H1 (cell line): ENCODE results near the gene ACAP3. TPM values are rescaled to one million over a fixed set of nuclear protein-coding genes. Genes with fewer than 3 reads are reported as not detected.

Source experiments
- CTCF ChIA-PET: fragments of 300-600 bp; sonication (Branson Sonifier 250); formaldehyde crosslinking; loops from one replicate; lab custom pipeline; 2021; ENCODE audit not compliant: partially characterized antibody; lab: Charles Lee
- POLR2A ChIA-PET: fragments of 300-600 bp; sonication (Branson Sonifier 250); formaldehyde crosslinking; loops from one replicate; lab custom pipeline; 2021; ENCODE audit warnings: inconsistent platforms; ENCODE audit not compliant: partially characterized antibody; lab: Charles Lee
- DNase-seq, 2 experiments: peaks; one replicate each; pipeline versions ENCODE4 v3.0.0 to v3.0.0-alpha.2; 2010 to 2022; ENCODE audit warnings: low spot score in 2 of 2, low read depth in 1 of 2, mixed read lengths in 1 of 2
- FAIRE-seq: peaks from 2 replicates; lab custom pipeline; 2011; peaks lifted over from hg19 to GRCh38; lab: Jason Lieb, UNC
- H2AFZ ChIP-seq: 2 replicates; pipeline ENCODE4 v1.8.1; 2012; ENCODE audit warnings: low read length, inconsistent platforms
- H2AK5ac ChIP-seq: 2 replicates; pipeline ENCODE4 v1.6.1; 2013; ENCODE audit warnings: low read depth, low read length
- H2BK120ac ChIP-seq: replicated peaks from 2 replicates; pipeline ENCODE3; 2013; ENCODE audit warnings: low read depth, low read length, inconsistent platforms
- H2BK12ac ChIP-seq: 2 replicates; pipeline ENCODE4 v1.6.1; 2013; ENCODE audit warnings: low read depth, low read length
- H2BK15ac ChIP-seq: 2 replicates; pipeline ENCODE4 v1.6.1; 2013; ENCODE audit warnings: low read length
- H2BK20ac ChIP-seq: 2 replicates; pipeline ENCODE4 v1.6.1; 2013; ENCODE audit warnings: low read length
- H2BK5ac ChIP-seq: 2 replicates; pipeline ENCODE4 v1.6.1; 2013; ENCODE audit warnings: low read depth, low read length
- H3K14ac ChIP-seq: 2 replicates; pipeline ENCODE4 v1.6.1; 2013; ENCODE audit warnings: inconsistent platforms; ENCODE audit not compliant: insufficient read length
- H3K18ac ChIP-seq: 2 replicates; pipeline ENCODE4 v1.6.1; 2013; ENCODE audit warnings: low read length; ENCODE audit errors: extremely low read depth
- H3K23ac ChIP-seq: 2 replicates; pipeline ENCODE4 v1.6.1; 2013; ENCODE audit warnings: inconsistent platforms; ENCODE audit not compliant: insufficient read length
- H3K23me2 ChIP-seq: 2 replicates; pipeline ENCODE4 v1.6.1; 2013; ENCODE audit warnings: low read depth, low read length
- H3K27ac ChIP-seq: 2 replicates; pipeline ENCODE4 v1.6.1; 2011; ENCODE audit warnings: low read depth, low read length, inconsistent platforms
- H3K27me3 ChIP-seq, 4 experiments: replicated peaks in 1 of 4; 1 replicate in 1 of 4; 2 replicates in 3 of 4; pipeline versions ENCODE4 v1.6.1 to v1.8.1; 2011 to 2013; ENCODE audit warnings: low read length in 3 of 4, mild to moderate bottlenecking in 3 of 4, inconsistent platforms in 2 of 4, mixed read lengths in 2 of 4, moderate library complexity in 1 of 4; ENCODE audit not compliant: control insufficient read depth in 3 of 4, insufficient read depth in 3 of 4; ENCODE audit errors: extremely low read depth in 1 of 4
- H3K36me3 ChIP-seq, 4 experiments: 2 replicates each; pipeline versions ENCODE4 v1.6.1 to v1.8.1; 2011 to 2013; ENCODE audit warnings: mild to moderate bottlenecking in 4 of 4, low read length in 3 of 4, moderate library complexity in 2 of 4, control low read depth in 1 of 4, inconsistent platforms in 1 of 4; ENCODE audit not compliant: insufficient read depth in 4 of 4, control insufficient read depth in 2 of 4
- H3K4ac ChIP-seq: replicated peaks from 2 replicates; pipeline ENCODE3; 2013; ENCODE audit warnings: low read length, low read depth, mixed read lengths, inconsistent platforms; ENCODE audit not compliant: insufficient read length
- H3K4me1 ChIP-seq, 4 experiments: replicated peaks in 1 of 4; 1 replicate in 1 of 4; 2 replicates in 3 of 4; pipeline versions ENCODE4 v1.6.1 to v1.8.1; 2011 to 2013; ENCODE audit warnings: low read length in 3 of 4, inconsistent platforms in 2 of 4, mixed read lengths in 1 of 4; ENCODE audit not compliant: insufficient read depth in 4 of 4, control insufficient read depth in 3 of 4
- H3K4me2 ChIP-seq, 2 experiments: 2 replicates each; pipeline versions ENCODE4 v1.6.1 to v1.8.1; 2011 to 2013; ENCODE audit warnings: low read depth in 2 of 2, low read length in 2 of 2, control low read depth in 1 of 2, inconsistent platforms in 1 of 2, mild to moderate bottlenecking in 1 of 2; ENCODE audit not compliant: insufficient read depth in 1 of 2
- H3K4me3 ChIP-seq, 4 experiments: fragments of 200-600, 300-600 bp in 1 of 4; sonication (generic), shearing (Covaris generic), sonication (Bioruptor Twin) in 1 of 4; 2 replicates each; pipeline versions ENCODE4 v1.5.1 to v1.8.1; 2011 to 2016; ENCODE audit warnings: low read length in 4 of 4, low read depth in 3 of 4, control low read depth in 2 of 4, inconsistent platforms in 2 of 4, mild to moderate bottlenecking in 2 of 4, mixed read lengths in 1 of 4, moderate library complexity in 1 of 4; ENCODE audit not compliant: insufficient read depth in 2 of 4; ENCODE audit errors: extremely low read depth in 1 of 4
- H3K56ac ChIP-seq: replicated peaks from 2 replicates; pipeline ENCODE3; 2013; ENCODE audit warnings: low read depth, mild to moderate bottlenecking, mixed read lengths, low read length, inconsistent platforms; ENCODE audit not compliant: insufficient read length
- H3K79me1 ChIP-seq: 2 replicates; pipeline ENCODE4 v1.6.1; 2013; ENCODE audit warnings: low read depth, low read length, control low read depth
- H3K79me2 ChIP-seq, 2 experiments: 2 replicates each; pipeline versions ENCODE4 v1.6.1 to v1.8.1; 2012 to 2013; ENCODE audit warnings: low read length in 2 of 2, mild to moderate bottlenecking in 2 of 2, inconsistent platforms in 1 of 2; ENCODE audit not compliant: insufficient read depth in 2 of 2, control insufficient read depth in 1 of 2
- H3K9ac ChIP-seq, 4 experiments: replicated peaks in 1 of 4; 1 replicate in 1 of 4; 2 replicates in 3 of 4; pipeline versions ENCODE4 v1.6.1 to v1.8.1; 2011 to 2013; ENCODE audit warnings: low read depth in 3 of 4, low read length in 3 of 4, control low read depth in 2 of 4, mild to moderate bottlenecking in 2 of 4, moderate library complexity in 2 of 4, inconsistent platforms in 1 of 4; ENCODE audit errors: extremely low read depth in 1 of 4
- H3K9me3 ChIP-seq, 2 experiments: 2 replicates each; pipeline versions ENCODE4 v1.6.1 to v1.8.1; 2012 to 2013; ENCODE audit warnings: mild to moderate bottlenecking in 2 of 2, moderate library complexity in 2 of 2, control low read depth in 1 of 2, inconsistent platforms in 1 of 2, low read depth in 1 of 2, low read length in 1 of 2, mixed read lengths in 1 of 2; ENCODE audit not compliant: insufficient read depth in 2 of 2
- H4K20me1 ChIP-seq, 2 experiments: replicated peaks in 1 of 2; 2 replicates each; pipeline versions ENCODE3 to v1.8.1; 2011 to 2013; ENCODE audit warnings: inconsistent platforms in 2 of 2, low read length in 2 of 2, mild to moderate bottlenecking in 1 of 2; ENCODE audit not compliant: insufficient read depth in 2 of 2, control insufficient read depth in 1 of 2
- H4K5ac ChIP-seq: 2 replicates; pipeline ENCODE4 v1.6.1; 2013; ENCODE audit warnings: low read length, low read depth, mixed read lengths, inconsistent platforms; ENCODE audit not compliant: insufficient read length
- H4K8ac ChIP-seq: 2 replicates; pipeline ENCODE4 v1.8.0; 2013; ENCODE audit warnings: mild to moderate bottlenecking, moderate library complexity, low read length, inconsistent platforms; ENCODE audit not compliant: insufficient read depth; ENCODE audit errors: extremely low read depth
- H4K91ac ChIP-seq: replicated peaks from 2 replicates; pipeline ENCODE3; 2013; ENCODE audit warnings: low read length, mixed read lengths, inconsistent platforms; ENCODE audit not compliant: insufficient read length
- ATF2 ChIP-seq: IDR thresholded peaks from 2 replicates; pipeline ENCODE4 v1.6.1; 2012; ENCODE audit warnings: low read length, inconsistent platforms
- BCL11A ChIP-seq, 2 experiments: IDR thresholded peaks; one replicate each; pipeline ENCODE4 v1.6.1; 2011; ENCODE audit warnings: low read depth in 2 of 2, low read length in 2 of 2, mild to moderate bottlenecking in 2 of 2
- E2F6 ChIP-seq: IDR thresholded peaks from 2 replicates; pipeline ENCODE4 v1.6.1; 2012; ENCODE audit warnings: inconsistent platforms
- GTF2F1 ChIP-seq: IDR thresholded peaks from 2 replicates; pipeline ENCODE4 v1.6.1; 2012; ENCODE audit warnings: low read depth, low read length, improper control_type of control experiment, borderline replicate concordance
- HDAC6 ChIP-seq: IDR thresholded peaks from one replicate; pipeline ENCODE4 v1.7.1; 2012; ENCODE audit warnings: low read depth, mild to moderate bottlenecking, inconsistent platforms, low read length, moderate library complexity
- RBBP5 ChIP-seq: IDR thresholded peaks from 2 replicates; pipeline ENCODE4 v1.7.1; 2012; ENCODE audit warnings: low read depth, mild to moderate bottlenecking, inconsistent platforms, low read length, moderate library complexity, borderline replicate concordance
- RNF2 ChIP-seq: fragments of 200-900, 300-1000 bp; sonication (generic); IDR thresholded peaks from 2 replicates; pipeline ENCODE4 v1.7.1; 2016; ENCODE audit warnings: borderline replicate concordance, low read depth, mild to moderate bottlenecking, antibody characterized with exemption, low read length; ENCODE audit not compliant: poor library complexity, severe bottlenecking; ENCODE audit errors: missing control alignments
- SIX5 ChIP-seq: IDR thresholded peaks from 2 replicates; pipeline ENCODE4 v1.6.1; 2011; ENCODE audit warnings: mild to moderate bottlenecking, low read depth, low read length
- SRF ChIP-seq: IDR thresholded peaks from 2 replicates; pipeline ENCODE4 v1.6.1; 2011; ENCODE audit warnings: mild to moderate bottlenecking, low read depth, low read length, moderate library complexity
- TEAD4 ChIP-seq: IDR thresholded peaks from 2 replicates; pipeline ENCODE4 v1.6.1; 2012; ENCODE audit warnings: low read depth, low read length, inconsistent platforms, mixed read lengths
- WGBS, 2 experiments: shearing (Covaris generic) in 1 of 2; methylation state at CpG; one replicate each; pipeline versions ENCODE4 v1.1.6 to v1.1.7; 2013 to 2015; ENCODE audit warnings: low lambda C conversion rate in 2 of 2, mixed read lengths in 2 of 2, inconsistent platforms in 1 of 2, low coverage in 1 of 2, missing lambda C conversion rate in 1 of 2; ENCODE audit not compliant: insufficient replicate concordance in 2 of 2, insufficient coverage in 1 of 2, insufficient read length in 1 of 2; ENCODE audit errors: extremely low coverage in 1 of 2, missing lambda C conversion rate in 1 of 2; 5-methylcytosine and 5-hydroxymethylcytosine counted together
- polyA plus RNA-seq, 7 experiments: library from polyadenylated mRNA; depleted of rRNA in 3 of 7; stranded (reverse) in 5 of 7; unstranded in 2 of 7; fragments of >200 nt in 5 of 7; fragments of 200-250 nt in 2 of 7; gene quantifications; 1 replicate in 5 of 7; 2 replicates in 1 of 7; 4 replicates in 1 of 7; pipeline versions ENCODE4 v1.2.1 to v1.2.3, GENCODE V29; 2011 to 2013; ENCODE audit warnings: missing spikeins in 2 of 7, mixed read lengths in 2 of 7
- total RNA-seq: library from RNA; stranded (reverse); fragmentation: NEBNext Ultra II Directional; extraction: Animal tissue kit (Norgen Biotek cat#: 25700); gene quantifications from 2 replicates; pipeline ENCODE4 v1.2.1, GENCODE V29; 2021

ACAP3 gene
- total and polyA plus RNA-seq, 2 of the 8 experiments (the other 6 are each of a cell fraction or from before 2014, with no cell fraction given): 14.8 to 28.3 TPM

GRCh38 chr1:1334835-1335234, 27.1 kb upstream of the ACAP3 start:
- Histone ChIP-seq H3K36me3 (peaks cover 0 to 24% (median 6%) of the 10 kb centered on the region in 4 experiments; a peak in 5 of 8 replicates), H3K9ac (no peak overlapping the region), H4K5ac (no peak overlapping the region), H3K4me3 (no peak overlapping the region), H3K27ac (no peak overlapping the region), H3K79me2 (no peaks in the 10 kb centered on the region), H4K20me1 (peaks cover 10 to 28% of the 10 kb centered on the region in 2 experiments), H2BK5ac (no peak overlapping the region), H3K56ac (no peak overlapping the region), H2BK15ac (no peak overlapping the region), H3K4me1 (no peaks in the 10 kb centered on the region; a peak in 2 of 7 replicates), H3K23me2 (peaks cover 2% of the 10 kb centered on the region; the same call in 1 of the 2 replicates), H2AFZ (no peak overlapping the region), H2BK20ac (no peak overlapping the region), H3K4ac (no peak overlapping the region), H2BK12ac (no peak overlapping the region), H3K27me3 (no peaks in the 10 kb centered on the region; a peak in 1 of 7 replicates), H3K4me2 (no peak overlapping the region), H3K14ac (no peak overlapping the region), H4K8ac (no peak overlapping the region), H3K79me1 (peaks cover 4% of the 10 kb centered on the region; the same call in 1 of the 2 replicates), H2AK5ac (no peak overlapping the region), H3K18ac (no peak overlapping the region), H3K9me3 (peaks cover 0 to 1% of the 10 kb centered on the region in 2 experiments; a peak in 2 of 4 replicates), H3K23ac (no peak overlapping the region), H2BK120ac (no peak overlapping the region), H4K91ac (no peak overlapping the region)
- WGBS, 2 experiments: 82% methylated on average over 11 of the region's 11 CpGs; no CpG with 5 or more reads in 1 of the 2 experiments
- POLR2A ChIA-PET: interaction anchor here (0.8 to 9.0 kb wide), 17 partner anchors 9 to 99 kb away, joined by 3 to 134 read pairs (median 5); partner anchors contain the start of genes AURKAIP1, CCNL2 and DVL1
- CTCF ChIA-PET: interaction anchor here (0.6 to 3.2 kb wide), 8 partner anchors 10 to 928 kb away, joined by 3 to 13 read pairs (median 4); no protein-coding TSS in a partner anchor
- FAIRE-seq (no peak), DNase-seq (peak in 1 of 2 experiments; percentile 87)
- TF ChIP-seq HDAC6 (no peak), GTF2F1 (no peak), BCL11A (IDR thresholded peaks at IDR 0.05; ENCODE audit: low read depth in 2 of 2, low read length in 2 of 2) (no peak), SIX5 (no peak), ATF2 (peak; percentile 86; the same call in 1 of the 2 replicates), SRF (0 out of 2 replicates have a peak, but pooled peaks have one; percentile 16), RNF2 (no peak), E2F6 (no peak), TEAD4 (no peak), RBBP5 (no peak)
